Spleen (tissue), 7 donors: Measurements from ENCODE around the gene PPP2R3A.

Source experiments
- CTCF ChIP-seq, 11 experiments: fragments of 200-600 bp in 7 of 11; fragments of 450-650 bp in 4 of 11; sonication (generic) in 4 of 11; IDR thresholded peaks in 8 of 11; conservative IDR thresholded peaks in 3 of 11; 1 replicate in 7 of 11; 2 replicates in 4 of 11; pipeline versions ENCODE4 v1.4.0 to v1.8.0; 2016 to 2021; ENCODE audit warnings: antibody characterized with exemption in 11 of 11, inconsistent platforms in 4 of 11, mild to moderate bottlenecking in 1 of 11
- POLR2A ChIP-seq, 3 donors: fragments of 450-650 bp; IDR thresholded peaks; one replicate each; pipeline ENCODE4 v1.5.1; 2017; ENCODE audit warnings: antibody characterized with exemption in 3 of 3, mild to moderate bottlenecking in 1 of 3
- POLR2AphosphoS5 ChIP-seq, 3 donors: sonication (generic); formaldehyde crosslinking; IDR thresholded peaks; one replicate each; pipeline ENCODE4 v1.5.1; 2017; ENCODE audit warnings: antibody characterized with exemption in 3 of 3
- donor health status: DM: no; HTN: no; CAD: no; lungs with moderate emphysema.
- donor health status: DM: no; HTN: no; CAD: no.
- donor health status: DM: no; HTN: no; CAD: no.

GRCh38 chr3:136070334-136070733 lies 104.8 kb downstream of the PPP2R3A start:
- TF ChIP-seq CTCF (IDR thresholded peaks at IDR 0.05 in 8 of 11, conservative IDR thresholded peaks at IDR 0.05 in 3 of 11): no peak
- TF ChIP-seq POLR2A (IDR thresholded peaks at IDR 0.05): no peak
- no peak for TF ChIP-seq POLR2AphosphoS5 (IDR thresholded peaks at IDR 0.05)
